SJCRH30 (cell line): Measurements from ENCODE around the gene FAM219A. TPM values are rescaled to one million over a fixed set of nuclear protein-coding genes. Genes with fewer than 3 reads are reported as not detected.

Experiments used
- DNase-seq, 2 experiments: peaks; one replicate each; pipeline ENCODE4 v3.0.0-alpha.2; 2015 to 2020
- H3K27ac ChIP-seq: fragments of 250-450 bp; sonication (Bioruptor Pico); 2 replicates; pipeline ENCODE4 v1.5.1; 2020; ENCODE audit warnings: mild to moderate bottlenecking, moderate library complexity
- H3K27me3 ChIP-seq: fragments of 250-450 bp; sonication (Bioruptor Pico); 2 replicates; pipeline ENCODE4 v1.5.1; 2020; ENCODE audit warnings: mild to moderate bottlenecking, moderate library complexity
- H3K36me3 ChIP-seq: fragments of 250-450 bp; sonication (Bioruptor Pico); 2 replicates; pipeline ENCODE4 v1.5.1; 2020; ENCODE audit warnings: mild to moderate bottlenecking, moderate library complexity
- H3K4me1 ChIP-seq: fragments of 250-450 bp; sonication (Bioruptor Pico); 2 replicates; pipeline ENCODE4 v1.5.1; 2020; ENCODE audit warnings: mild to moderate bottlenecking, moderate library complexity
- H3K4me3 ChIP-seq: fragments of 250-450 bp; sonication (Bioruptor Pico); 2 replicates; pipeline ENCODE4 v1.5.1; 2020; ENCODE audit warnings: mild to moderate bottlenecking, moderate library complexity
- H3K9me3 ChIP-seq: fragments of 250-450 bp; sonication (Bioruptor Pico); replicated peaks from 2 replicates; pipeline ENCODE4 v1.5.1; 2020; ENCODE audit warnings: mild to moderate bottlenecking, moderate library complexity
- total RNA-seq: library from RNA; depleted of rRNA; stranded (reverse); fragments of >200 nt; shearing (Covaris generic); gene quantifications from 2 replicates; pipeline ENCODE4 v1.2.3, GENCODE V29; 2014

The FAM219A gene
- total RNA-seq, 1 experiment from 2014 or later = 4.7 TPM

DNA sequence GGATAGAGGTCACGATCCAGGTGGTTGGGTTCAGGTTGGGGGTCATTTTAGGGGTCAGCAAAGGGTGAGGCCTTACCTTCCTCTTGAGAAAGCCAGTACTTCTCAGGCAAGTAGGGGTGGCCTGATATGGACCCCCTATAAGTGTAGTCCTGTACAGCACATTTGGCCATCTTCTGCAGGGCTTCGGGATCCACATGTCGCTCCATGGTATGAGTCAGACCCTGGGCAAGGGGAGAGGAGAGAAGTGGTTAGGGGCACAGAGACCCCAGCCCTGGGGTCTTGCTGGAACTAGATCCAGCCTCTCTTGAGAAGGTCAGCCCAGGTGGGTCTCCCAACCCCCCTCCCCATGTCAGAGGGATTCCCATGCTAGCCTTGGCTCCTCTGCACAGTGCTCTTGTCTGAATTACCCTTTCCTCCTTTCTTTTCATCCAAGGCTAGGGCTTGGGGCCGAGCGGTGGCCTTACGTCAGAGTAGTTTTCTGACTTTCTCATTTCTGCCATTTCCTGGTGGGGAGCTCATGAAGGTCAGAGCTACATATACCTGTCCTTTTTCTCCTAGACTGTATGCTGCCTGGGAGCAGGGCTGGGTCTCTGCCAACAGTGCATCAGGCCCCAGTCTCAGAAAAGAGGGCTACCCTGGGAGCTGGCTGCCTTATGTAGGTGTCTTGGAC is 72.7 kb downstream of the FAM219A start:
- Histone ChIP-seq H3K36me3 (no peaks in the 10 kb centered on the region), H3K4me1 (no peaks in the 10 kb centered on the region), H3K27ac (no peak overlapping the region), H3K27me3 (no peaks in the 10 kb centered on the region), H3K4me3 (no peak overlapping the region), H3K9me3 (no peaks in the 10 kb centered on the region)
- no peak for DNase-seq

DNA sequence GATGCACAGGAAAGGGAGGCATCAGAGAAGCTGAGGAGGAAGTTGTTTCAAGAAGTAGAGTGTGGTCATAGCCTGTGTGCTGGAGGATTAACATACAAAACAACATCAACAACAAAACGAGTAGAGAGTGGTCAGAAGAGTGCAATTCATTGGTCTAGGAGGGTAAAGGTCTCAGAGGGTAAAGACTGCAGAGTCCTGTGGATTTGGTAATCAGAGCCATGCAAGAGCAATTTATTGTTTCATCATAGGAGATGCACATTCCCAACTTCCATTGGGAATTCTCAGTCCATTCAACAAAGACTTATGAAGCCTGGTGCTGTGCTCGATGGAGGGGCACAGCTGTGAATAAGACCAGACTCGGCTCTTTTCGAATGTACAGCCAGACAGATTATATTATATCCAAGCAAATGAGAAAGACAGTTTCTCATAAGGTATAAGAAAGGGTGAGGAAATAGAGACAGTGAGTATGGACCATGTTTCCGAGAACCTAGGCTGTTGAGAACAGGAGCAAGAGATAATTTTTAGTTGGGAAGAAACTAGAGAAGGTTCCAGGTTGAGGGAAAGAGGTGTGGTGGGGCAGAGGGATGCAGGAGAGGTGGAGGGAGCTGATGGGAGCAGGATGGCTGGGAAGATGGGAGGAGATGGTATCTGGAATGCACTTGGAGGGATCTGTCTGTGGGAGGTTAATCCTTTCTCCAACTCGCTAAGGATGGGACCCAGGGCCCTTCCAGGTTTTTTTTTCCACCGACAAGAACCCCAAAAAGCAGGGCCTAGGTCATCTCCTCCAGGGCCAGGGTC is 73.8 kb downstream of the FAM219A start:
- no peak for DNase-seq
- Histone ChIP-seq H3K4me1 (peaks cover 3% of the 10 kb centered on the region; the same call in 1 of the 2 replicates), H3K27ac (no peak overlapping the region), H3K4me3 (no peak overlapping the region), H3K36me3 (no peaks in the 10 kb centered on the region), H3K27me3 (no peaks in the 10 kb centered on the region), H3K9me3 (no peaks in the 10 kb centered on the region)

DNA sequence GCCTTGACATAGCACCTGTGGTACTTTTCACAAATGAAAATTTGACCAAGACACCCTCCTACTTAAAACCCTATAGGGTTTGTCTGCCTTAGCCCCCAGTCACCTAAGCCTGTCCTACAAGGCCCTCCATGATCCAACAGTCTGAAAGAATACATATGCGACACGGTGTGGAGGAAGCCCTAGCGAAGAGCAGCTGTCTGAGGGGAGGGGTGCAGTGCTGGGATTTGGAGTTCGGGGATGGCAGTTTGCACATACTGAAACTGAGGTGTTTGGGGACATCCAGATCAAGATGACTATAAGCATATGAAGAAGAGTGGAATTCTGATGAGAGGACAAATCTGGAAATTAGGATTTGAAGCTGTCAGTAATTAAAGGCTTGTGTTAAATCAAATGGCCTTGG is 74.5 kb downstream of the FAM219A start:
- no peak overlapping the region for H3K27ac ChIP-seq
- no peak overlapping the region for H3K4me3 ChIP-seq
- H3K27me3 ChIP-seq = no peaks in the 10 kb centered on the region
- no peaks in the 10 kb centered on the region for H3K36me3 ChIP-seq
- DNase-seq = no peak
- peaks cover 3% of the 10 kb centered on the region; the same call in 1 of the 2 replicates for H3K4me1 ChIP-seq
- H3K9me3 ChIP-seq = no peaks in the 10 kb centered on the region

DNA sequence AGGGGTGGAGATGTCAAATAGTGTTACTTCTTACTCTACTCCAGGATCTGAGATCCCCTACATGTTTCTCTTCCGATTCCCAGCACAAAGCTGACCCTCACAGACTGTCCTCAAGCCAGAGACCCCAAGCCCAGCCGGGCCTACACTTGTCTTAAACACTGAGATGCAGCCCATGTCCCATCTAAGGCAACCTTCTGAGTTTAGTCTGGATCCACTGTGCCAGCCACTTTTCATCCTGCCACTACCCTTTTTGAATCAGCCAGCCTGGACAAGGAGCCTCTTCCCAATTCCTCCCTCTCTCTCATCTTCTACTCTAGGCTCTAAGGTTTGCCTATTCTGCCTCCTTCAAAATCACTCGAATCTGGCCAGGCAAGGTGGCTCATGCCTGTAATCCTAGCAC is 75.5 kb downstream of the FAM219A start:
- Histone ChIP-seq H3K36me3 (no peaks in the 10 kb centered on the region), H3K27me3 (no peaks in the 10 kb centered on the region), H3K4me3 (no peak overlapping the region), H3K4me1 (peaks cover 3% of the 10 kb centered on the region; the same call in 1 of the 2 replicates), H3K9me3 (no peaks in the 10 kb centered on the region), H3K27ac (no peak overlapping the region)
- DNase-seq = no peak

DNA sequence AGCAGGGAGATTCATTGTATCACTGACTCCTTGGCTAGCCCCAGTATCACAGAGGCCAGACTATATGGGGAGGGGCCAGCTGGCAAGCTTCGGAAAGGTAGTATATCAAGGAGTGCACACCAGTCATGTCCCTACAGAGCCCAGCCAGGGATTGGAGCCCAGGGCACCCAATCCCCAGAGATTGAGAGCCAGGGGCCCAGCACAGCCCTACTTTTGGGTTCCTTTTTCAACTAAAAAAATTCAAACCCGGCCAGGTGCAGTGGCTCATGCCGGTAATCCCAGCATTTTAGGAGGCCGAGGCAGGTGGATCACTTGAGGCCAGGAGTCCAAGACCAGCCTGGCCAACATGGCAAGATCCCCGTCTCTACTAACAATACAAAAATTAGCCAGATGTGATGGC is 76.3 kb downstream of the FAM219A start:
- DNase-seq = no peak

DNA sequence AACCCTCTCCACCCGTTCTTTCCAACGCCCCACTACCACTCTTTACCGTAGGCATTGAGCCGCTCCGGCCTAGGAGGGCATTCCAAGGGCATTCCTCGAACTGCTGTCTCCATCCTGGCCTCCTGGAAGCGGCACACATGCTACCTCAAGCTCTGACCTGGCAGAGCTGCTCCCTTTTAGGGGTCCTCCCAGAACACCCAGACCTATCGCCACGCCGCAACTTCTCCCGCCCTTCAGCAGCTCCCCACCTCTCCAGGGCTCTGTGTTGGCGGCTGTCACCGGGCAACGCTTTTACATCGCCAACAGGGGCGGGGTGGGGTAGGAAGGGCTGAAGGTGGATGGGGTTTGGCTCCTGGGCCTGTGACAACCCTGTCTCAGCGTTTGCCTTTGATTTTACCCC is 77.0 kb downstream of the FAM219A start:
- Histone ChIP-seq H3K9me3 (no peaks in the 10 kb centered on the region), H3K4me3 (peak overlapping the region; percentile 59), H3K27me3 (no peaks in the 10 kb centered on the region), H3K4me1 (peaks cover 3% of the 10 kb centered on the region; the same call in 1 of the 2 replicates), H3K27ac (no peak overlapping the region), H3K36me3 (no peaks in the 10 kb centered on the region)
- peak in 1 of 2 experiments; percentile 13 for DNase-seq

More for the DNA sequence above, 76.3 kb downstream of the FAM219A start:
- Histone ChIP-seq H3K4me3 (no peak overlapping the region), H3K9me3 (no peaks in the 10 kb centered on the region), H3K4me1 (peaks cover 3% of the 10 kb centered on the region; the same call in 1 of the 2 replicates), H3K27ac (no peak overlapping the region), H3K36me3 (no peaks in the 10 kb centered on the region), H3K27me3 (no peaks in the 10 kb centered on the region)

DNA sequence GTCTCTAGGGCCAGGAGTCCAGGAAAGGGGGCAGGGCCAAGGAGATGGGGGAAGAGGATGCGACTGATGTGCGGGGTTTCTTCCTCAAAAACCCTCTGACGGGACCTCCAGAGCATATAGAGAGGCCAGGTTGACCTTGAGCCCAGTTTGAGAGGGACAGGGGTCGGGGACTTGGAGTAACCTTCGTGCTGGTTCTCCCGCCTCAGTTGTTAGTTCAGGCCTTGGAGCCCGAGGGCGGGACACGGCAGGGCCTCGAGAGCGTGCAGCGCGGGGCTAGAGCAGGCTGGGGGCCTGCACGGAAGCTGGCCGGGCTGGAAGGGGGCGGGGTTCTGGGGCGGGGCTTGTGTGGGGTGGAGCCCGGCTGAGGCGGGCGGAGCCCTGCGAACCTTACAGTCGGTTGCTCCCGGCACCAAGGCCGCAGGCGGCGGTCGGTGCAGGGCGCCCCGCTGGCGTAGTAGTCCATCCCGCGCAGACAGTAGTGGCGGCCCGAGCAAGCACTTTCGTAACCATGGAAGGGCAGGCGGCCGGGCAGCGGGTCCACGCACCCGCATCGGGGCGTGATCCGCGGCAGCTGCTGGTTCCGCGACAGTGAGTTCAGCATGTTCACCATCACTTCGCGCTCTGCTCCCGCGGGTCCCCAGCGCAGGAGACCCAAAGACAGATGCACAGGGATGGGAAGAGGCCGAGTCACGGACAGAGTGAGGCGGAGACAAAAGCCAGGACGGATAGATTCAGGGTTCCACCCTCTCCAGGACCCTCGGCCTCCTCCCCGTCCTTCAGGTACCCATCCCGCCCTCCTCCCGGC is 77.7 kb downstream of the FAM219A start:
- no peaks in the 10 kb centered on the region for H3K9me3 ChIP-seq
- H3K4me1 ChIP-seq = peaks cover 6% of the 10 kb centered on the region
- H3K4me3 ChIP-seq = peak overlapping the region; percentile 59
- H3K27ac ChIP-seq = no peak overlapping the region
- H3K27me3 ChIP-seq = no peaks in the 10 kb centered on the region
- no peaks in the 10 kb centered on the region for H3K36me3 ChIP-seq
- DNase-seq = peak; percentile 79 to 84

DNA sequence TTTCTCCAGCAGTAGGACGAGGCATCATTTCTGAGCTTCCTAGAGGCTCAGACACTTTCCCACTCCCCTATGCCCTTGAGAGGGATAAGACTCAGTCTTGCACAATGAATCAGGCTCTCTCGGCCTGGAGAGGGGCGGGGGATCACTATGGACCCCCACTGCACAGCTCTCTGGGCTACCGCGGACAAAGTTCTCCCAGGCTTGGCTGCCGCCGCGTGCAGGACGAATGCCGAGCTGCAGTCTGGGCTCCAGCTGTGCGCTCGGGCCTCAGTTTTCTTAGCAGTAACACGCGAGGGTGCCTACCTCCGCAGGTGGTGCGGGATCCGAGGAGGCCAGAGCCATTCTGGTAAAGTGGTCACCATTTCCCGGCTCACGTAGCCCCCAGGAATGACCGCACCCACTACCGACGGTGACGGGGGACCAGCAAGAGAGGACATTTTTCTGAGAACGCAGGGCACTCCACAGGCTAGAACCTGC is 78.3 kb downstream of the FAM219A start:
- peak overlapping the region; percentile 59 for H3K4me3 ChIP-seq
- H3K4me1 ChIP-seq = peaks cover 12% of the 10 kb centered on the region
- no peak for DNase-seq
- no peaks in the 10 kb centered on the region for H3K27me3 ChIP-seq
- no peaks in the 10 kb centered on the region for H3K36me3 ChIP-seq
- no peak overlapping the region for H3K27ac ChIP-seq
- H3K9me3 ChIP-seq = no peaks in the 10 kb centered on the region

DNA sequence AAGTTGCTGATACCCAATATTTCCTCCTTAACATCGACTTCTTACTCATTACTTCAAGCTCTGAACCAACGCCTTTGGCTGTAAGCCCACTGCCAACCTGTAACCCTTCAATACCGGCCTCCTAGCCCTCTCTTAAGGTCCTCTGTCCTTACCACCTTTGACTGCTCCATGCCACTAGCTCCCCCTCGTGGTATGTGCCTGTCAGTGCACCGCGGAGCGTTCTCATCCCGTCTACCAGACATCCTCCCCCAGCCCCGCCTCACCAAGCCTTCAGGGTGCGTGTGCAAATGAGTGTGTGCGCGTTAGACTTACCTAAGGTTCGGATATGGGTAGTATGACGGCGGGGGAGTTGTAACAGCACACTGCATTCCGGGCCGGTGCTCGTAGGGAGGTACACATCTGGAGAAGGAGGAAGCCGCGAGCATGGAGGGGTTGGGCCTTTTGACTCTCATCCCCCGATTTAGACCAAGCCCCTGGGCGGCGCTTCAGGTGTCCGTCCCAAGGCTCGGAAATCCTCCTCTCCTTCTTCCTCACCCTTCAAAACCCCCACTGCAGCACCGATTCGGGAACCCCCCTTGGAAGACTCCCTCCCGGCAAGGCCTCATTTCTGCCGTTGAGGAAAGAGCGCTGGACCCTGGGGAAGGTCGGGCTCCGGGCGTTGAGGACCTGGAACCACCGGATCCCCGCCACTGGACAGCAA is 78.9 kb downstream of the FAM219A start:
- no peaks in the 10 kb centered on the region for H3K27me3 ChIP-seq
- no peaks in the 10 kb centered on the region for H3K9me3 ChIP-seq
- DNase-seq = peak; percentile 78 to 91
- H3K4me3 ChIP-seq = peak overlapping the region; percentile 59
- peaks cover 15% of the 10 kb centered on the region for H3K4me1 ChIP-seq
- no peaks in the 10 kb centered on the region for H3K36me3 ChIP-seq
- no peak overlapping the region for H3K27ac ChIP-seq

DNA sequence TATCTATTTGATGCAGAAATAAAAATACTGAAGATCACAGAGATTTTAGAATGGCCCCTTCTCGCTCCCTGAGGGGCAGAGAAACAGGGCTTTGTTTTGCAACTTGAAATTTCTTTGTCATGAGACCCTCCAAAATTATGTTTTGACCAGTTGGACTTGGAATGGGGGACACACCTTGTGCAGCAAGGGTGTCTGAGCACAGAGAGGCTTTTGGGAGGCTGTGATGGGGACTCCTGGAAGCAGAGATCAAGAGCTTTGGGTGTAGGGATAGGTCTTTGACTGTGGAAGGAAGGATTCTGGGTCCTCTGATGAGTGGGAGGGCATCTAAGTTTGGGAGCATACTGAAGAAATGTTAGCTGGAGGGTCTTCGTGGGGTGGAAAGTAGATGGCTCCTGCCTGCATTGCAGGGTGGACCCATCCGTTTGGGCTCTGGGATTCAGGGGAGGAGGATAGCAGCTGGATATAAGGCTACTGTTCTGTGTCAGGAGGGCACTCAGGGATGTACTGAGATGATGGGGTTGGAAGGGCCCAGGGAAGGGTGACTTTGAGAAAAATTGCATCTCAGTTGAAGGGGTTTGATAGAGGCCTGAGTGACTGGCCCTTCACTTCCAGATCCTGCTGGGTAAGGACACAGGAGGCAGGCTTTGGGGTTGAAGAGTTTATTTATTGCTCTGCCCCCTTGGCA is 79.9 kb downstream of the FAM219A start:
- Histone ChIP-seq H3K27ac (no peak overlapping the region), H3K9me3 (no peaks in the 10 kb centered on the region), H3K36me3 (no peaks in the 10 kb centered on the region), H3K4me3 (no peak overlapping the region), H3K27me3 (no peaks in the 10 kb centered on the region), H3K4me1 (peaks cover 15% of the 10 kb centered on the region)
- no peak for DNase-seq

DNA sequence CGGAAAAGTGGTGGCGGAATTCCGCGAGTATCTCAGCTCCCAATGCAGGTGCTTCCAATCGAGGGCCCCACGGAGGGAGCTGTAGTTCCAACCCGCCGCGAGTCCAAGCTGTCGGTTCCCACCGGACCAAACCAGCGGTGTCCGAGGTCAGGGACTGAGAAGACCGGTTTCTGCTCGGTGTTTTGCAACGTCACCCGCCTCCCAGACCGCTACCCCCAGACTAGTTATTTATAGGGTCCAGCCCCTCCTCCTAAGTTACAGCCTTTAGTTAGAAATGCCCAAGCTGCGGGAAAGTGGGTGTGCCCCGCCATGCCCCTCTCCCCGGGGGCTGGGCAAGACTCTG is 81.0 kb downstream of the FAM219A start:
- H3K9me3 ChIP-seq = no peaks in the 10 kb centered on the region
- no peak overlapping the region for H3K27ac ChIP-seq
- H3K4me3 ChIP-seq = peak overlapping the region; percentile 68
- no peak for DNase-seq
- H3K36me3 ChIP-seq = no peaks in the 10 kb centered on the region
- H3K27me3 ChIP-seq = no peaks in the 10 kb centered on the region
- H3K4me1 ChIP-seq = peaks cover 15% of the 10 kb centered on the region

DNA sequence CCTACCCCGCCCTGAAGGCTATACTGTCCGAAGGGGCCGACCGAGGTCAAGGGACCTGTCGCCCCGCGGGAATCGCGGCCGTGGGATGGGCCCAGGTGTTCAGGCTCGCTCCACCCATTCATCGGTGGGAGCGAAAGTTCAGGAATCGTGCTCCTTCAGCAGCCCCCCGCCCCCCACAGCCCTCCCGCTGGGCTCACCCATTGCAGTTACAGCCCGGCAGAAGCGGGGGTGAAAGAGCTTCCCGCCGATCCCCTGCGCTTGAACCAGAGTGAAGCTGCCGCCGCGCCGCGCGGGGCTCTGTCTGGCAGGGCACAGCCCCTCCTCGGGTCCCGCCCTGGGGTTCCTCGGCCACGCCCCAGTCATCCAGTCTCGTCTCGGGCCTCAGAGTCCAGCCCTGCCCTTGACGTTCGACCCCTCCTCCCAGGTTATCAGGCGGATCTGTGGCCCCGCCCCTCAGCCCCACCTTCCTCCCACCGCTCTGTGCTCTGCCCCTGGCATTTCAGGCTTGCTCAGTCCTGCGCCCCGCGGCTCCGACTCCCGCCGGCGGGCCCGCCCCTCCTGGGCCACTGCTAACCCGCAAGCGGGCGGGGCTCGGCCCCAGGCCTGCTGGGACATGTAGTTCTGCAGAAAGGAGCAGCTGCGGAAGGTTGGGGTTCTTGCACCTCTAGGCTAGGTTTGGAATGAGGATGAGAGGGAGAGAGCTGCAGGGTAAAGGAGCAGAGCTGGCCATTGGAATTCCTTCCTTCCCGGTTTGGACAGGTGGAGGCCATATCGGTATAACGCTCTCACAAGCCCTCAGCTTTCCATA is 81.6 kb downstream of the FAM219A start, which contains the start of gene MYORG:
TSS of gene MYORG (minus strand) at position 303 of the 808 bp plus-strand sequence. CDS start 3,955 bp downstream, outside the sequence.
- H3K27me3 ChIP-seq = no peaks in the 10 kb centered on the region
- peak within 1 kb of the TSS; percentile 68 for H3K4me3 ChIP-seq
- no peaks in the 10 kb centered on the region for H3K36me3 ChIP-seq
- peak; percentile 97 for DNase-seq
- H3K4me1 ChIP-seq = peaks cover 15% of the 10 kb centered on the region
- no peak within 1 kb of the TSS for H3K27ac ChIP-seq
- no peaks in the 10 kb centered on the region for H3K9me3 ChIP-seq

DNA sequence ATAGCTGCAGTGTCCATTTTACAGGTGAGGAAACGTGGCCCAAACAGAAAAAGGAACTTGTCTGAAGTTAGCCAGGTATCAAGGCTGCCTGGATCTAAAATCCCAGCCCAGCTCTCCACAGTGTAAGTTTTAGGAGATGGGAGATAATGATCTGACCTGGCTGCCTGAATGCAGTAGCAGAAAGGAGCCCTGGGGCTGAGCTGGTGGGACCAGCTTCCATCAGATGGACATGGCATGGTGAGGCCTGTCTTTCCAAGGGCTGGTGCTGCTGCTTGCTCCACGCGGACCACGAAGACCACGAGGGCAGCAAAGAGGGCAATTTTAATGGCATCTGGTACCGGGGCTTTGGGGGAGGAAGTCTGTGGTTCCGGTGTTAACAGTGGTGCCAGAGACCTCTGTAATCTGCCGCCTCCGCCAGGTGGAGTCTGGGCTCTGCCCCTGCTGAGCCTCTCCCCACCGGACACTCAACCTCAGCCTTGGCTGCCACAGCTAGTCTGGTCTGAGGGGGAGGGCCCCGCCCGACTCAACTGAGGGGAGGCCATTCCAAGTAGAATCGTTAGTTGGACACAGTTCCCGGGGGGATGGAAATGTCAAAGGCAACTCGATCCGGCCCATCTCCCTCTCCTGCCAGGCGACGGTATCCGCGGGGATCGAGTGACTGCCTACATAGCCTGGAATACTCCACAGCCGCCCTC is 82.3 kb downstream of the FAM219A start:
- no peaks in the 10 kb centered on the region for H3K27me3 ChIP-seq
- DNase-seq = peak; percentile 49 to 57
- H3K4me1 ChIP-seq = peaks cover 15% of the 10 kb centered on the region
- H3K9me3 ChIP-seq = no peaks in the 10 kb centered on the region
- no peaks in the 10 kb centered on the region for H3K36me3 ChIP-seq
- H3K27ac ChIP-seq = no peak overlapping the region
- peak overlapping the region; percentile 68 for H3K4me3 ChIP-seq
